Adrenal gland (tissue), 12 donors: ENCODE measurements around the gene SEMA7A. TPM values are rescaled to one million over a fixed set of nuclear protein-coding genes. Genes with fewer than 3 reads are reported as not detected.

Source experiments
- DNase-seq, 7 donors: peaks; one replicate each; pipeline ENCODE4 v3.0.0-alpha.2; 2019 to 2020
- H3K27ac ChIP-seq, 5 donors: fragments of 200-600 bp; sonication (generic) in 4 of 5; 1 replicate in 3 of 5; 2 replicates in 2 of 5; pipeline versions ENCODE4 v1.5.1 to v1.8.0; 2016 to 2020; ENCODE audit warnings: mild to moderate bottlenecking in 1 of 5
- H3K27me3 ChIP-seq: fragments of 200-600 bp; 2 replicates; pipeline ENCODE4 v1.8.0; 2021
- H3K36me3 ChIP-seq, 2 donors: fragments of 200-600 bp; replicated peaks in 1 of 2; 1 replicate in 1 of 2; 2 replicates in 1 of 2; pipeline versions ENCODE4 v1.5.1 to v1.8.0; 2018 to 2022
- H3K4me1 ChIP-seq, 2 donors: fragments of 200-600 bp; replicated peaks in 1 of 2; 1 replicate in 1 of 2; 2 replicates in 1 of 2; pipeline versions ENCODE4 v1.5.1 to v1.8.0; 2018 to 2021
- H3K4me3 ChIP-seq, 4 donors: fragments of 200-600 bp; sonication (generic) in 3 of 4; one replicate each; pipeline ENCODE4 v1.5.1; 2016 to 2018
- H3K9me3 ChIP-seq, 3 donors: fragments of 200-600 bp; sonication (generic) in 1 of 3; replicated peaks in 1 of 3; 1 replicate in 2 of 3; 2 replicates in 1 of 3; pipeline versions ENCODE4 v1.5.1 to v1.8.0; 2016 to 2021
- CTCF ChIP-seq, 6 experiments: fragments of 450-650 bp in 4 of 6; fragments of 200-600 bp in 2 of 6; sonication (generic) in 1 of 6; IDR thresholded peaks; 1 replicate in 5 of 6; 2 replicates in 1 of 6; pipeline versions ENCODE4 v1.5.1 to v1.8.0; 2016 to 2021; ENCODE audit warnings: antibody characterized with exemption in 6 of 6, mild to moderate bottlenecking in 2 of 6, moderate library complexity in 1 of 6
- POLR2A ChIP-seq, 2 donors: fragments of 450-650 bp; IDR thresholded peaks; one replicate each; pipeline ENCODE4 v1.6.1; 2017; ENCODE audit warnings: antibody characterized with exemption in 2 of 2, mild to moderate bottlenecking in 2 of 2, moderate library complexity in 1 of 2
- WGBS, 4 donors: extraction: QIAGEN DNeasy Blood & Tissue Kit in 2 of 4; methylation state at CpG; one replicate each; pipeline versions ENCODE4 v1.1.5 to v1.1.7; 2013 to 2017; 5-methylcytosine and 5-hydroxymethylcytosine counted together
- intact Hi-C, 2 donors: fragments of 100-400 bp; cut with DNase I; formaldehyde crosslinking; loops; one replicate each; pipeline versions ENCODE4 v1.14.1 to v1.15.0; 2022 to 2023
- polyA plus RNA-seq, 3 donors: library from polyadenylated mRNA; stranded (reverse); fragments of 200-250 nt in 2 of 3; fragments of 350-450 nt in 1 of 3; fragmentation: Illumina TruSeq in 1 of 3; extraction: RNeasy Lipid Tissue Mini Kit (QIAGEN cat#74804) in 1 of 3; gene quantifications; one replicate each; pipeline ENCODE4 v1.2.3, GENCODE V29; 2013 to 2014
- total RNA-seq, 9 donors: library from RNA; depleted of rRNA in 4 of 9; stranded (reverse); fragments of >200 nt in 4 of 9; fragments of 120-200 nt in 1 of 9; fragmentation: NEBNext Ultra II Directional in 1 of 9; extraction: Animal tissue kit (Norgen Biotek cat#: 25700) in 1 of 9; gene quantifications; one replicate each; pipeline versions ENCODE4 v1.1.0 to v1.2.4, GENCODE V29; 2013 to 2023
- donor health status: healthy with polysubstance abuse.
- donor health status: Bipolar disorder and iron deficiency.
- donor health status: DM: yes; HTN: yes; CAD: no.
- donor health status: DM: no; HTN: no; CAD: no.
- donor health status: DM: no; HTN: no; CAD: no.
- donor health status: DM: yes; HTN: yes; CAD: no.

The SEMA7A gene
- total and polyA plus RNA-seq, 12 donors: 1.3 to 32.0 (median 3.7) TPM

- no peaks in the 10 kb centered on the region for H3K27me3 ChIP-seq
- no peak for TF ChIP-seq CTCF (IDR thresholded peaks at IDR 0.05)
- TF ChIP-seq POLR2A (IDR thresholded peaks at IDR 0.05): no peak
- H3K27ac ChIP-seq: peak overlapping the region in 1 of 5 donors; percentile 68
- DNase-seq: no peak
- no peaks in the 10 kb centered on the region for H3K9me3 ChIP-seq
- H3K4me1 ChIP-seq: peaks cover 6 to 32% of the 10 kb centered on the region in 2 donors
- intact Hi-C loops: no loop called here
- H3K4me3 ChIP-seq: no peak overlapping the region
- 76 to 86% (median 83%) methylated on average over 8 to 10 of the region's 10 CpGs for WGBS, 4 donors
- H3K36me3 ChIP-seq: no peaks in the 10 kb centered on the region
These were observed 10.1 kb downstream of the SEMA7A start for GRCh38 chr15:74423431-74424257.

- no peak overlapping the region for H3K4me3 ChIP-seq
These were observed 10.9 kb downstream of the SEMA7A start for GRCh38 chr15:74422652-74423430.

GRCh38 chr15:74422265-74422651 is 11.5 kb downstream of the SEMA7A start:
- no peak for DNase-seq
- H3K4me3 ChIP-seq: no peak overlapping the region
- H3K4me1 ChIP-seq: peaks cover 6 to 32% of the 10 kb centered on the region in 2 donors
- intact Hi-C loops: no loop called here
- H3K27ac ChIP-seq: peak overlapping the region in 1 of 5 donors; percentile 68
- no peaks in the 10 kb centered on the region for H3K9me3 ChIP-seq
- H3K27me3 ChIP-seq: no peaks in the 10 kb centered on the region
- no peaks in the 10 kb centered on the region for H3K36me3 ChIP-seq
- TF ChIP-seq POLR2A (IDR thresholded peaks at IDR 0.05): no peak
- TF ChIP-seq CTCF (IDR thresholded peaks at IDR 0.05): no peak
- WGBS, 4 donors: 74 to 91% (median 87%) methylated on average over 7 to 9 of the region's 9 CpGs

More at GRCh38 chr15:74422652-74423430, 10.9 kb downstream of the SEMA7A start:
- intact Hi-C loops: no loop called here
- 69 to 76% (median 73%) methylated on average over 7 to 14 of the region's 14 CpGs for WGBS, 4 donors
- H3K27ac ChIP-seq: peak overlapping the region in 1 of 5 donors; percentile 68
- DNase-seq: peak in 3 of 7 donors; percentile 31 to 59 (median 39)
- H3K36me3 ChIP-seq: no peaks in the 10 kb centered on the region
- no peak for TF ChIP-seq CTCF (IDR thresholded peaks at IDR 0.05)
- no peak for TF ChIP-seq POLR2A (IDR thresholded peaks at IDR 0.05)
- peaks cover 6 to 32% of the 10 kb centered on the region in 2 donors for H3K4me1 ChIP-seq
- H3K27me3 ChIP-seq: no peaks in the 10 kb centered on the region
- no peaks in the 10 kb centered on the region for H3K9me3 ChIP-seq
